Effector memory CD8-positive, alpha-beta T cell (primary cell): ENCODE data around the gene PRSS35.

ENCODE experiments used
- ATAC-seq: fragments of 150-1000 bp; cut with Tn5 transposase; replicated peaks from 2 replicates; pipeline ENCODE4 v1.10.0; 2021; ENCODE audit warnings: mild to moderate bottlenecking, moderate library complexity
- DNase-seq, 3 experiments: peaks; one replicate each; pipeline ENCODE4 v3.0.0; 2021
- H3K27ac Mint-ChIP-seq, 2 donors: one replicate each; pipeline ENCODE4 v1.8.0; 2022; ENCODE audit warnings: mild to moderate bottlenecking in 2 of 2, mixed read lengths in 2 of 2, moderate library complexity in 2 of 2
- H3K27me3 Mint-ChIP-seq, 2 donors: one replicate each; pipeline ENCODE4 v1.8.0; 2022; ENCODE audit warnings: mixed read lengths in 2 of 2
- H3K36me3 Mint-ChIP-seq: one replicate; pipeline ENCODE4 v1.8.0; 2022; ENCODE audit warnings: mild to moderate bottlenecking, moderate library complexity, mixed read lengths; ENCODE audit not compliant: insufficient read depth
- H3K4me1 Mint-ChIP-seq, 2 donors: one replicate each; pipeline ENCODE4 v1.8.0; 2022; ENCODE audit warnings: low read depth in 2 of 2, mixed read lengths in 2 of 2
- H3K4me3 Mint-ChIP-seq, 2 donors: one replicate each; pipeline ENCODE4 v1.8.0; 2022; ENCODE audit warnings: mild to moderate bottlenecking in 2 of 2, mixed read lengths in 2 of 2, moderate library complexity in 2 of 2
- H3K9me3 Mint-ChIP-seq, 2 donors: one replicate each; pipeline ENCODE4 v1.8.0; 2022; ENCODE audit warnings: mixed read lengths in 2 of 2

PRSS35 gene

GRCh38 chr6:83488448-83488847, 23.9 kb upstream of the PRSS35 start:
- Mint-ChIP-seq H3K9me3 (no peaks in the 10 kb centered on the region), H3K27me3 (no peaks in the 10 kb centered on the region), H3K36me3 (no peaks in the 10 kb centered on the region), H3K27ac (no peak overlapping the region), H3K4me3 (no peak overlapping the region), H3K4me1 (peaks cover 0 to 4% of the 10 kb centered on the region in 2 donors)
- no peak for DNase-seq
- ATAC-seq: peak; percentile 79

GRCh38 chr6:83488861-83489260, 23.5 kb upstream of the PRSS35 start:
- H3K9me3 Mint-ChIP-seq: no peaks in the 10 kb centered on the region
- no peaks in the 10 kb centered on the region for H3K27me3 Mint-ChIP-seq
- no peaks in the 10 kb centered on the region for H3K36me3 Mint-ChIP-seq
- H3K4me3 Mint-ChIP-seq: no peak overlapping the region
- ATAC-seq: no peak
- no peak overlapping the region for H3K27ac Mint-ChIP-seq
- peaks cover 0 to 4% of the 10 kb centered on the region in 2 donors for H3K4me1 Mint-ChIP-seq
- DNase-seq: no peak

- H3K27ac Mint-ChIP-seq: no peak overlapping the region
- H3K36me3 Mint-ChIP-seq: no peaks in the 10 kb centered on the region
- H3K4me3 Mint-ChIP-seq: no peak overlapping the region
- no peak for DNase-seq
- peaks cover 0 to 4% of the 10 kb centered on the region in 2 donors for H3K4me1 Mint-ChIP-seq
- no peaks in the 10 kb centered on the region for H3K27me3 Mint-ChIP-seq
- no peaks in the 10 kb centered on the region for H3K9me3 Mint-ChIP-seq
- no peak for ATAC-seq
These were observed 22.0 kb upstream of the PRSS35 start for GRCh38 chr6:83490217-83490807.

GRCh38 chr6:83505356-83505755, 7.0 kb upstream of the PRSS35 start:
- ATAC-seq (no peak), DNase-seq (no peak)
- Mint-ChIP-seq H3K27me3 (no peaks in the 10 kb centered on the region), H3K4me1 (no peaks in the 10 kb centered on the region), H3K27ac (no peak overlapping the region), H3K36me3 (no peaks in the 10 kb centered on the region), H3K4me3 (no peak overlapping the region), H3K9me3 (no peaks in the 10 kb centered on the region)

- DNase-seq (no peak), ATAC-seq (no peak)
- Mint-ChIP-seq H3K27me3 (peaks cover 23 to 36% of the 10 kb centered on the region in 2 donors), H3K4me1 (peaks cover 5% of the 10 kb centered on the region in 2 donors), H3K9me3 (no peaks in the 10 kb centered on the region), H3K36me3 (no peaks in the 10 kb centered on the region), H3K4me3 (no peak overlapping the region), H3K27ac (no peak overlapping the region)
These were observed 2.9 kb upstream of the PRSS35 start for GRCh38 chr6:83509441-83509840.

GRCh38 chr6:83510791-83511190, 1.5 kb upstream of the PRSS35 start:
- Mint-ChIP-seq H3K27me3 (peaks cover 28 to 39% of the 10 kb centered on the region in 2 donors), H3K36me3 (no peaks in the 10 kb centered on the region), H3K27ac (no peak overlapping the region), H3K9me3 (no peaks in the 10 kb centered on the region), H3K4me3 (no peak overlapping the region), H3K4me1 (peaks cover 5% of the 10 kb centered on the region in 2 donors)
- no peak for DNase-seq
- no peak for ATAC-seq

- Mint-ChIP-seq H3K27me3 (peaks cover 32 to 42% of the 10 kb centered on the region in 2 donors), H3K4me3 (peak overlapping the region; percentile 58 to 75)
These were observed 1.1 kb upstream of the PRSS35 start for GRCh38 chr6:83511266-83511665.

GRCh38 chr6:83514466-83514865, 2.1 kb downstream of the PRSS35 start:
- ATAC-seq (no peak), DNase-seq (no peak)
- H3K27me3 Mint-ChIP-seq: peaks cover 32 to 42% of the 10 kb centered on the region in 2 donors

More at GRCh38 chr6:83511266-83511665, 1.1 kb upstream of the PRSS35 start:
- Mint-ChIP-seq H3K4me1 (peaks cover 5% of the 10 kb centered on the region in 2 donors), H3K27ac (no peak overlapping the region), H3K36me3 (peaks cover 3% of the 10 kb centered on the region), H3K9me3 (no peaks in the 10 kb centered on the region)
- ATAC-seq: no peak
- no peak for DNase-seq

GRCh38 chr6:83514866-83515466, 2.6 kb downstream of the PRSS35 start:
- Mint-ChIP-seq H3K9me3 (no peaks in the 10 kb centered on the region), H3K27ac (no peak overlapping the region)
- ATAC-seq: peak; percentile 28

More at GRCh38 chr6:83514466-83514865, 2.1 kb downstream of the PRSS35 start:
- H3K27ac Mint-ChIP-seq: no peak overlapping the region
- peak overlapping the region in 1 of 2 donors; percentile 75 for H3K4me3 Mint-ChIP-seq
- no peaks in the 10 kb centered on the region for H3K9me3 Mint-ChIP-seq
- peaks cover 5% of the 10 kb centered on the region in 2 donors for H3K4me1 Mint-ChIP-seq
- H3K36me3 Mint-ChIP-seq: peaks cover 3% of the 10 kb centered on the region

GRCh38 chr6:83517500-83517899, 5.2 kb downstream of the PRSS35 start:
- Mint-ChIP-seq H3K27me3 (peaks cover 22 to 26% of the 10 kb centered on the region in 2 donors), H3K27ac (no peak overlapping the region)

More at GRCh38 chr6:83514866-83515466, 2.6 kb downstream of the PRSS35 start:
- Mint-ChIP-seq H3K4me3 (peak overlapping the region in 1 of 2 donors; percentile 75), H3K4me1 (peaks cover 5% of the 10 kb centered on the region in 2 donors), H3K36me3 (peaks cover 3% of the 10 kb centered on the region), H3K27me3 (peaks cover 32 to 42% of the 10 kb centered on the region in 2 donors)
- peak in 2 of 3 experiments; percentile 29 to 32 for DNase-seq

GRCh38 chr6:83518816-83519480, 6.6 kb downstream of the PRSS35 start:
- Mint-ChIP-seq H3K27me3 (peaks cover 12 to 15% of the 10 kb centered on the region in 2 donors), H3K9me3 (no peaks in the 10 kb centered on the region), H3K4me3 (no peak overlapping the region), H3K27ac (no peak overlapping the region), H3K4me1 (no peaks in the 10 kb centered on the region), H3K36me3 (peaks cover 3% of the 10 kb centered on the region)
- ATAC-seq: no peak
- no peak for DNase-seq

More at GRCh38 chr6:83517500-83517899, 5.2 kb downstream of the PRSS35 start:
- Mint-ChIP-seq H3K4me3 (no peak overlapping the region), H3K9me3 (no peaks in the 10 kb centered on the region), H3K36me3 (peaks cover 3% of the 10 kb centered on the region), H3K4me1 (no peaks in the 10 kb centered on the region)
- ATAC-seq: no peak
- DNase-seq: no peak

GRCh38 chr6:83536034-83536646, 23.8 kb downstream of the PRSS35 start:
- Mint-ChIP-seq H3K9me3 (no peaks in the 10 kb centered on the region), H3K36me3 (no peaks in the 10 kb centered on the region), H3K27ac (no peak overlapping the region), H3K4me1 (peaks cover 0 to 2% of the 10 kb centered on the region in 2 donors), H3K4me3 (no peak overlapping the region), H3K27me3 (peaks cover 0 to 7% of the 10 kb centered on the region in 2 donors)
- peak; percentile 51 for ATAC-seq
- DNase-seq: peak; percentile 19 to 42 (median 39)
